Mucosa of descending colon (tissue), 3 donors: Measurements from ENCODE around the gene DENND2A. TPM values are rescaled to one million over a fixed set of nuclear protein-coding genes. Genes with fewer than 3 reads are reported as not detected.
A peak's percentile ranks its signal among the peaks of the same experiment; 100 is the strongest.
"Not testable (repeated sequence)": the region's sequence is repeated elsewhere in the genome, so short reads cannot be mapped to it uniquely, and the experiment has no call there.

Experiments used
- ATAC-seq: fragments of 200-7000 bp; cut with Tn5 transposase; one replicate; pipeline ENCODE4 v1.9.1; 2020; ENCODE audit warnings: mild to moderate bottlenecking, moderate library complexity
- DNase-seq, 3 donors: peaks; one replicate each; pipeline ENCODE4 v3.0.0-alpha.2; 2020
- H3K36me3 ChIP-seq: fragments of 200-600 bp; one replicate; pipeline ENCODE4 v1.8.0; 2021; ENCODE audit warnings: low read depth, mild to moderate bottlenecking
- H3K4me1 ChIP-seq: fragments of 200-600 bp; one replicate; pipeline ENCODE4 v1.8.0; 2021; ENCODE audit warnings: low read depth, mild to moderate bottlenecking
- H3K4me3 ChIP-seq: fragments of 200-600 bp; one replicate; pipeline ENCODE4 v1.8.0; 2021; ENCODE audit warnings: mild to moderate bottlenecking
- H3K9me3 ChIP-seq: fragments of 200-600 bp; one replicate; pipeline ENCODE4 v1.8.0; 2021; ENCODE audit warnings: mild to moderate bottlenecking
- CTCF ChIP-seq: fragments of 200-600 bp; IDR thresholded peaks from one replicate; pipeline ENCODE4 v1.8.0; 2022; ENCODE audit warnings: antibody characterized with exemption, mild to moderate bottlenecking
- intact Hi-C, 2 donors: fragments of 100-400 bp; cut with DNase I in 1 of 2; cut with micrococcal nuclease in 1 of 2; formaldehyde crosslinking; loops; one replicate each; pipeline versions ENCODE4 v1.11.0 to v1.11.1; 2022; cut with DNase I, micrococcal nuclease
- total RNA-seq, 3 donors: library from RNA; stranded (reverse); fragmentation: NEBNext Ultra II Directional in 2 of 3; extraction: Animal tissue kit (Norgen Biotek cat#: 25700) in 2 of 3; gene quantifications; one replicate each; pipeline versions ENCODE4 v1.2.1 to v1.2.4, GENCODE V29; 2021 to 2023
- donor health status: DM: no; HTN: no; CAD: no; lungs with moderate emphysema.
- donor health status: DM: no; HTN: no; CAD: no.
- donor health status: DM: no; HTN: yes; CAD: no.

DENND2A gene
- total RNA-seq, 3 donors from 2014 or later: 8.4 to 17.7 (median 10.1) TPM

GRCh38 chr7:140667476-140667875 lies 26.9 kb upstream of the DENND2A start:
- no peak for TF ChIP-seq CTCF
- H3K36me3 ChIP-seq: no peaks in the 10 kb centered on the region
- peaks cover 5% of the 10 kb centered on the region for H3K4me1 ChIP-seq
- ATAC-seq (no peak), DNase-seq (peak in 1 of 3 donors; percentile 9)
- no peak overlapping the region for H3K4me3 ChIP-seq
- intact Hi-C loops: no loop called here
- H3K9me3 ChIP-seq: no peaks in the 10 kb centered on the region

DNA sequence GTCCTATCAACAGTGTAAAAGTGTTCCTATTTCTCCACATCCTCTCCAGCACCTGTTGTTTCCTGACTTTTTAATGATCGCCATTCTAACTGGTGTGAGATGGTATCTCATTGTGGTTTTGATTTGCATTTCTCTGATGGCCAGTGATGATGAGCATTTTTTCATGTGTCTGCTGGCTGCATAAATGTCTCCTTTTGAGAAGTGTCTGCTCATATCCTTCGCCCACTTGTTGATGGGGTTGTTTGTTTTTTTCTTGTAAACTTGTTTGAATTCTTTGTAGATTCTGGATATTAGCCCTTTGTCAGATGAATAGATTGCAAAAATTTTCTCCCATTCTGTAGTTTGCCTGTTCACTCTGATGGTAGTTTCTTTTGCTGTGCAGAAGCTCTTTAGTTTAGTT lies 22.3 kb upstream of the DENND2A start:
- H3K4me1 ChIP-seq, ATAC-seq, H3K9me3 ChIP-seq, DNase-seq, H3K4me3 ChIP-seq, intact Hi-C loops, H3K36me3 ChIP-seq: not testable (repeated sequence)

DNA sequence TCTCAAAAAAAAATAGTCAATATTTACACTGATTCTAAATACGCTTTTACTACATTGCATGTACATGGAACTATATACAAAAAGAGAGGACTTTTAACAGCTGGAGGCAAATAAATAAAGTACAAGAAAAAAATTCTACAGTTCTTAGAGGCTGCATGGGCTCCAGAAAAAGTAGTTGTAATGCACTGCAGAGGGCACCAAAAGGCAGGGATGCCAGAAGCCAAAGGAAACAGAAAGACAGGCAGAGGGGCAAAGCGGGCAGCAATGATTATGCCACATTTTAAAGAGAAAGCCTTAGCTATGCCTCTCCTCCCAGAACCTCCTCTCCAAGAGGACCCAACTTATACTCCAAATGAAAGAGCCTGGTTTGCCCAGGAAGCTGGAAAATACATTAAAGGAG lies 20.5 kb upstream of the DENND2A start:
- TF ChIP-seq CTCF: no peak
- Histone ChIP-seq H3K4me3 (no peak overlapping the region), H3K9me3 (no peaks in the 10 kb centered on the region), H3K36me3 (no peaks in the 10 kb centered on the region), H3K4me1 (peaks cover 11% of the 10 kb centered on the region)
- ATAC-seq: no peak
- intact Hi-C loops: no loop called here
- peak in 1 of 3 donors; percentile 11 for DNase-seq

DNA sequence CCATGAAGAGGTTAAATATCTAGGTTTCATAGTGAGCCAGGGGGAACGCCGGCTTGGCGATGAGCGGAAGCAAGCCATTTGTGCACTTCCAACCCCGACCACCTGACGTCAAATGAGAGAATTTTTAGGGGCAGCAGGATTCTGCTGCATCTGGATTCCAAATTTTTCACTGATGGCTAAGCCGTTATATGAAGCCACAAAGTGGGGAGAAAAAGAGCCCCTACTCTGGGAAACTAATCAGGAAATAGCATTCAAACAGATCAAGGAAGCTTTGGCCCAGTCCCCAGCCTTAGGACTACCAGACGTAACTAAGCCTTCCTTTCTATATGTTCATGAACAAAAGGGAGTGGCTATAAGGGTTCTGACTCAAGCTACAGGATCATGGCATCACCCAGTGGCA lies 19.2 kb upstream of the DENND2A start:
- H3K4me3 ChIP-seq: no peak overlapping the region
- peaks cover 15% of the 10 kb centered on the region for H3K4me1 ChIP-seq
- no peaks in the 10 kb centered on the region for H3K36me3 ChIP-seq
- no peak for DNase-seq
- no peak for TF ChIP-seq CTCF
- intact Hi-C loops: no loop called here
- ATAC-seq: no peak
- H3K9me3 ChIP-seq: no peaks in the 10 kb centered on the region

- intact Hi-C loops: no loop called here
- peaks cover 15% of the 10 kb centered on the region for H3K4me1 ChIP-seq
- no peak overlapping the region for H3K4me3 ChIP-seq
- no peaks in the 10 kb centered on the region for H3K36me3 ChIP-seq
- DNase-seq (no peak), ATAC-seq (no peak)
- TF ChIP-seq CTCF: no peak
- no peaks in the 10 kb centered on the region for H3K9me3 ChIP-seq
These were observed 17.3 kb upstream of the DENND2A start for GRCh38 chr7:140657891-140658290.

GRCh38 chr7:140656548-140657515 lies 16.2 kb upstream of the DENND2A start:
- peak; percentile 93 for ATAC-seq
- H3K4me1 ChIP-seq: peaks cover 15% of the 10 kb centered on the region
- peak in 2 of 3 donors; percentile 74 to 89 for DNase-seq
- no peak for TF ChIP-seq CTCF
- intact Hi-C loops: no loop called here
- H3K36me3 ChIP-seq: no peaks in the 10 kb centered on the region
- no peaks in the 10 kb centered on the region for H3K9me3 ChIP-seq
- no peak overlapping the region for H3K4me3 ChIP-seq
